HCT116 (cell line): Measurements from ENCODE around the gene IRF2. TPM values are rescaled to one million over a fixed set of nuclear protein-coding genes. Genes with fewer than 3 reads are reported as not detected.

ENCODE experiments used
- ATAC-seq: fragments of 200-7000 bp; cut with Tn5 transposase; 2 replicates; pipeline ENCODE4 v1.9.1; 2020; ENCODE audit warnings: mild to moderate bottlenecking, moderate library complexity
- BruUV-seq: library from RNA; stranded (reverse); fragments of 400-500 nt; replicated peaks from 2 replicates; lab custom pipeline; 2021; lab: Mats Ljungman, UMichigan
- CTCF ChIA-PET: fragments of 300-600 bp; sonication (Branson Sonifier 250); formaldehyde crosslinking; loops from one replicate; lab custom pipeline; 2021; ENCODE audit warnings: antibody characterized with exemption; lab: Charles Lee
- POLR2A ChIA-PET: fragments of 300-600, 350-600 bp; sonication (Branson Sonifier 250); formaldehyde crosslinking; loops from one replicate; lab custom pipeline; 2021; ENCODE audit warnings: antibody characterized with exemption; lab: Charles Lee
- RAD21 ChIA-PET, 2 experiments: fragments of 300-600 bp; sonication (Branson Sonifier 250); formaldehyde crosslinking; loops; one replicate each; lab custom pipeline; 2023; ENCODE audit warnings: low total read pairs in 2 of 2; ENCODE audit not compliant: uncharacterized antibody in 2 of 2, unreplicated experiment in 2 of 2, low non-redundant PET in 1 of 2; lab: Charles Lee
- DNase-seq: peaks from one replicate; pipeline ENCODE4 v3.0.0-alpha.2; 2010; ENCODE audit warnings: low read depth, low spot score
- H2AFZ ChIP-seq: fragments of 200-600 bp; shearing (Covaris generic), sonication (generic); 2 replicates; pipeline ENCODE4 v1.6.1; 2017; ENCODE audit warnings: low read depth, mixed run types, mixed read lengths, antibody characterized with exemption, low read length; ENCODE audit not compliant: poor library complexity, severe bottlenecking
- H3K27ac ChIP-seq: 2 replicates; pipeline ENCODE4 v1.5.1; 2012; ENCODE audit warnings: low read depth, low read length
- H3K27me3 ChIP-seq: fragments of 200-600 bp; sonication (generic); 2 replicates; pipeline ENCODE4 v1.6.1; 2016; ENCODE audit warnings: mixed run types, low read length, mixed read lengths; ENCODE audit not compliant: insufficient read depth
- H3K36me3 ChIP-seq, 2 experiments: fragments of 200-500 bp in 1 of 2; fragments of 200-600 bp in 1 of 2; sonication (Bioruptor generic) in 1 of 2; sonication (generic) in 1 of 2; 2 replicates each; pipeline versions ENCODE4 v1.5.1 to v1.6.1; 2014 to 2016; ENCODE audit warnings: low read length in 2 of 2, inconsistent platforms in 1 of 2, mixed read lengths in 1 of 2, mixed run types in 1 of 2; ENCODE audit not compliant: insufficient read depth in 2 of 2, control insufficient read depth in 1 of 2
- H3K4me1 ChIP-seq, 2 experiments: fragments of 200-600 bp in 1 of 2; sonication (generic) in 1 of 2; 2 replicates each; pipeline versions ENCODE4 v1.5.1 to v1.6.1; 2012 to 2017; ENCODE audit warnings: low read length in 2 of 2, inconsistent platforms in 1 of 2, mild to moderate bottlenecking in 1 of 2, mixed read lengths in 1 of 2, mixed run types in 1 of 2, moderate library complexity in 1 of 2; ENCODE audit not compliant: insufficient read depth in 2 of 2, control insufficient read depth in 1 of 2
- H3K4me2 ChIP-seq: fragments of 200-600 bp; sonication (generic); 2 replicates; pipeline ENCODE4 v1.6.1; 2017; ENCODE audit warnings: mixed run types, low read length, mixed read lengths
- H3K4me3 ChIP-seq, 2 experiments: fragments of 200-600 bp in 1 of 2; sonication (generic) in 1 of 2; replicated peaks in 1 of 2; 2 replicates each; pipeline ENCODE4 v1.5.1; 2011 to 2016; ENCODE audit warnings: low read length in 2 of 2, control low read depth in 1 of 2, low read depth in 1 of 2, mild to moderate bottlenecking in 1 of 2, mixed read lengths in 1 of 2, mixed run types in 1 of 2
- H3K79me2 ChIP-seq: fragments of 200-600 bp; sonication (generic); 2 replicates; pipeline ENCODE4 v1.6.1; 2017; ENCODE audit warnings: mild to moderate bottlenecking, mixed run types, low read length, moderate library complexity, mixed read lengths; ENCODE audit not compliant: insufficient read depth
- H3K9ac ChIP-seq: fragments of 200-600 bp; sonication (generic); 2 replicates; pipeline ENCODE4 v1.6.1; 2016; ENCODE audit warnings: low read length, mixed read lengths
- H3K9me2 ChIP-seq: fragments of 200-600 bp; sonication (generic), shearing (Covaris generic); 2 replicates; pipeline ENCODE4 v1.6.1; 2017; ENCODE audit warnings: mixed run types, mild to moderate bottlenecking, moderate library complexity; ENCODE audit not compliant: insufficient read depth
- H3K9me3 ChIP-seq, 2 experiments: fragments of 200-500 bp in 1 of 2; fragments of 200-600 bp in 1 of 2; sonication (Bioruptor generic) in 1 of 2; sonication (generic) in 1 of 2; 2 replicates each; pipeline ENCODE4 v1.6.1; 2014 to 2017; ENCODE audit warnings: low read length in 2 of 2, mixed read lengths in 2 of 2, inconsistent platforms in 1 of 2, low read depth in 1 of 2, mild to moderate bottlenecking in 1 of 2, mixed run types in 1 of 2, moderate library complexity in 1 of 2; ENCODE audit not compliant: control insufficient read depth in 1 of 2, insufficient read depth in 1 of 2
- H4K20me1 ChIP-seq: fragments of 200-600 bp; sonication (generic), shearing (Covaris generic); 2 replicates; pipeline ENCODE4 v1.6.1; 2017; ENCODE audit warnings: mixed run types, mild to moderate bottlenecking, moderate library complexity; ENCODE audit not compliant: insufficient read depth
- EGR1 ChIP-seq: IDR thresholded peaks from 2 replicates; pipeline ENCODE4 v1.6.1; 2012; ENCODE audit warnings: low read depth
- ELF1 ChIP-seq: IDR thresholded peaks from 2 replicates; pipeline ENCODE4 v1.6.1; 2012; ENCODE audit warnings: low read depth, borderline replicate concordance
- EZH2phosphoT487 ChIP-seq: fragments of 200-600 bp; IDR thresholded peaks from 2 replicates; pipeline ENCODE4 v1.6.1; 2018; ENCODE audit warnings: antibody characterized with exemption, borderline replicate concordance
- FOSL1 ChIP-seq: IDR thresholded peaks from 2 replicates; pipeline ENCODE4 v1.6.1; 2012; ENCODE audit warnings: low read depth
- POLR2A ChIP-seq: IDR thresholded peaks from 2 replicates; pipeline ENCODE4 v1.7.0; 2011; ENCODE audit warnings: borderline replicate concordance; ENCODE audit not compliant: insufficient read depth, insufficient read length; ENCODE audit errors: extremely low read depth
- RAD21 ChIP-seq: IDR thresholded peaks from 2 replicates; pipeline ENCODE4 v1.6.1; 2012; ENCODE audit warnings: low read depth, mild to moderate bottlenecking
- REST ChIP-seq: IDR thresholded peaks from 2 replicates; pipeline ENCODE4 v1.6.1; 2012; ENCODE audit warnings: low read depth
- SP1 ChIP-seq: IDR thresholded peaks from 2 replicates; pipeline ENCODE4 v1.6.1; 2012; ENCODE audit warnings: low read depth
- SRF ChIP-seq: IDR thresholded peaks from 2 replicates; pipeline ENCODE4 v1.6.1; 2012; ENCODE audit warnings: low read depth
- TCF7L2 ChIP-seq: IDR thresholded peaks from 2 replicates; pipeline ENCODE4 v1.7.0; 2011; ENCODE audit warnings: borderline replicate concordance, inconsistent platforms; ENCODE audit not compliant: insufficient read depth, insufficient read length; ENCODE audit errors: extremely low read depth
- YY1 ChIP-seq: IDR thresholded peaks from 2 replicates; pipeline ENCODE4 v1.6.1; 2011; ENCODE audit warnings: low read length, low read depth, moderate library complexity, mild to moderate bottlenecking; ENCODE audit not compliant: insufficient replicate concordance; ENCODE audit errors: extremely low read depth
- ZNF274 ChIP-seq: fragments of 200-500 bp; sonication (Bioruptor generic); IDR thresholded peaks from 2 replicates; pipeline ENCODE4 v1.6.1; 2014; ENCODE audit warnings: mild to moderate bottlenecking, low read depth, low read length, inconsistent platforms
- intact Hi-C: fragments of 100-400 bp; cut with micrococcal nuclease; formaldehyde crosslinking; loops from 2 replicates; pipeline ENCODE4 v1.10.0; 2022
- total RNA-seq: library from RNA; stranded (reverse); gene quantifications from one replicate; pipeline ENCODE4 v1.2.1, GENCODE V29; 2021; ENCODE audit not compliant: unreplicated experiment
- TF ChIP-seq, protein P1 (sequence below): IDR thresholded peaks from 2 replicates; pipeline ENCODE4 v1.6.1; 2011; ENCODE audit warnings: mild to moderate bottlenecking, low read length, moderate library complexity; ENCODE audit not compliant: insufficient replicate concordance; ENCODE audit errors: extremely low read depth

The IRF2 gene
- total RNA-seq, 1 experiment from 2014 or later = 10.6 TPM

- POLR2A ChIA-PET = no interaction called here
- no peaks in the 10 kb centered on the region for H3K36me3 ChIP-seq
- H3K79me2 ChIP-seq = no peaks in the 10 kb centered on the region
- CTCF ChIA-PET = no interaction called here
- no peak overlapping the region for H3K9ac ChIP-seq
- RAD21 ChIA-PET = no interaction called here
- DNase-seq (no peak), ATAC-seq (no peak)
- H3K4me2 ChIP-seq = no peak overlapping the region
- no TSS peak for BruUV-seq
- no peak overlapping the region for H3K27ac ChIP-seq
- H3K4me1 ChIP-seq = no peaks in the 10 kb centered on the region
- no peaks in the 10 kb centered on the region for H4K20me1 ChIP-seq
- no peaks in the 10 kb centered on the region for H3K27me3 ChIP-seq
- H3K9me3 ChIP-seq = no peaks in the 10 kb centered on the region
- intact Hi-C loops = no loop called here
- no peak overlapping the region for H2AFZ ChIP-seq
- no peaks in the 10 kb centered on the region for H3K9me2 ChIP-seq
- TF ChIP-seq, protein P1, sequence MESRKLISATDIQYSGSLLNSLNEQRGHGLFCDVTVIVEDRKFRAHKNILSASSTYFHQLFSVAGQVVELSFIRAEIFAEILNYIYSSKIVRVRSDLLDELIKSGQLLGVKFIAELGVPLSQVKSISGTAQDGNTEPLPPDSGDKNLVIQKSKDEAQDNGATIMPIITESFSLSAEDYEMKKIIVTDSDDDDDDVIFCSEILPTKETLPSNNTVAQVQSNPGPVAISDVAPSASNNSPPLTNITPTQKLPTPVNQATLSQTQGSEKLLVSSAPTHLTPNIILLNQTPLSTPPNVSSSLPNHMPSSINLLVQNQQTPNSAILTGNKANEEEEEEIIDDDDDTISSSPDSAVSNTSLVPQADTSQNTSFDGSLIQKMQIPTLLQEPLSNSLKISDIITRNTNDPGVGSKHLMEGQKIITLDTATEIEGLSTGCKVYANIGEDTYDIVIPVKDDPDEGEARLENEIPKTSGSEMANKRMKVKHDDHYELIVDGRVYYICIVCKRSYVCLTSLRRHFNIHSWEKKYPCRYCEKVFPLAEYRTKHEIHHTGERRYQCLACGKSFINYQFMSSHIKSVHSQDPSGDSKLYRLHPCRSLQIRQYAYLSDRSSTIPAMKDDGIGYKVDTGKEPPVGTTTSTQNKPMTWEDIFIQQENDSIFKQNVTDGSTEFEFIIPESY = no peak
- no peak for TF ChIP-seq ELF1
- no peak for TF ChIP-seq ZNF274
- no peak for TF ChIP-seq YY1
- TF ChIP-seq SP1 = no peak
- no peak for TF ChIP-seq FOSL1
- TF ChIP-seq POLR2A = no peak
- no peak for TF ChIP-seq SRF
- no peak for TF ChIP-seq EGR1
- TF ChIP-seq TCF7L2 = no peak
- TF ChIP-seq EZH2phosphoT487 = no peak
- TF ChIP-seq REST = no peak
- TF ChIP-seq RAD21 = no peak
- no peak overlapping the region for H3K4me3 ChIP-seq
Measured at GRCh38 chr4:184514121-184514988, 40.0 kb upstream of the IRF2 start.
